Ascending aorta (tissue), 2 donors: ENCODE measurements around the gene PLCB1. TPM values are rescaled to one million over a fixed set of nuclear protein-coding genes. Genes with fewer than 3 reads are reported as not detected.
A peak's percentile ranks its signal among the peaks of the same experiment; 100 is the strongest.

Experiments used
- DNase-seq, 2 donors: peaks; one replicate each; pipeline ENCODE4 v3.0.0-alpha.2; 2019; ENCODE audit warnings: low spot score in 2 of 2
- H3K27ac ChIP-seq, 2 donors: fragments of 200-600 bp; sonication (generic); one replicate each; pipeline ENCODE4 v1.5.1; 2016 to 2017; ENCODE audit warnings: mild to moderate bottlenecking in 1 of 2
- H3K27me3 ChIP-seq: fragments of 200-600 bp; sonication (generic); one replicate; pipeline ENCODE4 v1.5.1; 2017
- H3K36me3 ChIP-seq, 2 donors: fragments of 200-600 bp; sonication (generic); one replicate each; pipeline ENCODE4 v1.5.1; 2016
- H3K4me1 ChIP-seq, 2 donors: fragments of 200-600 bp; sonication (generic); one replicate each; pipeline ENCODE4 v1.5.1; 2016 to 2017; ENCODE audit warnings: mild to moderate bottlenecking in 1 of 2
- H3K4me3 ChIP-seq, 2 donors: fragments of 200-600 bp; sonication (generic); one replicate each; pipeline ENCODE4 v1.5.1; 2016 to 2017; ENCODE audit warnings: mild to moderate bottlenecking in 1 of 2
- H3K9me3 ChIP-seq, 2 donors: fragments of 200-600 bp; sonication (generic); one replicate each; pipeline ENCODE4 v1.5.1; 2016
- intact Hi-C: fragments of 100-400 bp; cut with DNase I; formaldehyde crosslinking; loops from one replicate; pipeline ENCODE4 v1.15.1; 2023
- total RNA-seq: library from RNA; depleted of rRNA; stranded (reverse); fragments of >200 nt; gene quantifications from one replicate; pipeline ENCODE4 v1.1.0, GENCODE V29; 2016
- TF ChIP-seq, protein P1 (sequence below), 3 experiments: fragments of 200-600 bp in 2 of 3; fragments of 450-650 bp in 1 of 3; sonication (generic) in 2 of 3; IDR thresholded peaks; one replicate each; pipeline ENCODE4 v1.5.1; 2016 to 2019; ENCODE audit warnings: antibody characterized with exemption in 3 of 3, mild to moderate bottlenecking in 1 of 3, moderate library complexity in 1 of 3

PLCB1 gene
- total RNA-seq, 1 donor from 2014 or later = 22.9 TPM

GRCh38 chr20:8786383-8786782 lies 654.3 kb downstream of the PLCB1 start:
- intact Hi-C loops = loop anchor here (5.0 kb wide), 1 partner anchor 576 kb away; no protein-coding TSS in a partner anchor
- Histone ChIP-seq H3K9me3 (no peaks in the 10 kb centered on the region), H3K4me1 (peaks cover 0 to 12% of the 10 kb centered on the region in 2 donors), H3K4me3 (no peak overlapping the region), H3K36me3 (no peaks in the 10 kb centered on the region), H3K27ac (no peak overlapping the region), H3K27me3 (no peaks in the 10 kb centered on the region)
- TF ChIP-seq, protein P1, sequence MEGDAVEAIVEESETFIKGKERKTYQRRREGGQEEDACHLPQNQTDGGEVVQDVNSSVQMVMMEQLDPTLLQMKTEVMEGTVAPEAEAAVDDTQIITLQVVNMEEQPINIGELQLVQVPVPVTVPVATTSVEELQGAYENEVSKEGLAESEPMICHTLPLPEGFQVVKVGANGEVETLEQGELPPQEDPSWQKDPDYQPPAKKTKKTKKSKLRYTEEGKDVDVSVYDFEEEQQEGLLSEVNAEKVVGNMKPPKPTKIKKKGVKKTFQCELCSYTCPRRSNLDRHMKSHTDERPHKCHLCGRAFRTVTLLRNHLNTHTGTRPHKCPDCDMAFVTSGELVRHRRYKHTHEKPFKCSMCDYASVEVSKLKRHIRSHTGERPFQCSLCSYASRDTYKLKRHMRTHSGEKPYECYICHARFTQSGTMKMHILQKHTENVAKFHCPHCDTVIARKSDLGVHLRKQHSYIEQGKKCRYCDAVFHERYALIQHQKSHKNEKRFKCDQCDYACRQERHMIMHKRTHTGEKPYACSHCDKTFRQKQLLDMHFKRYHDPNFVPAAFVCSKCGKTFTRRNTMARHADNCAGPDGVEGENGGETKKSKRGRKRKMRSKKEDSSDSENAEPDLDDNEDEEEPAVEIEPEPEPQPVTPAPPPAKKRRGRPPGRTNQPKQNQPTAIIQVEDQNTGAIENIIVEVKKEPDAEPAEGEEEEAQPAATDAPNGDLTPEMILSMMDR (IDR thresholded peaks at IDR 0.05) = no peak
- no peak for DNase-seq

DNA sequence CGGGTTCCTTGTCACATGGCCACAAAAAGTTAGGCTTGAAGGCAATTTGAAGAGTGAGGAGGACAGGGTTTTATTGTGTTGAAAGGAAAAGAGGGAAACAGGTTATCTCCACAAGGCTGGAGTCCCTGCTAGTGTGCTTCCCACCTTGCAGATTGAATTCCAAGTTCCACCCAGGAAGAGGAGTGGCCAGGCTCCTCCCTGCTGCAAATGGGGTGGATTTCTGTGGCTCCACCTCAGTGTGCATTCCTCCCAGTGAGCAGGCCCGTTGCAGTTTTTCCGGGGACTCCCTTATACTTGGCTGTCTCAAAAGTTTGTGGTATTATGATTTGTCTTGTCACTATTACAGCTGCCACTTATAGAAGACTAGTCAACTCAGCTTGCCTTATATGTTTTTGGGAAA lies 655.0 kb downstream of the PLCB1 start:
- H3K27me3 ChIP-seq = no peaks in the 10 kb centered on the region
- peaks cover 0 to 12% of the 10 kb centered on the region in 2 donors for H3K4me1 ChIP-seq
- H3K27ac ChIP-seq = no peak overlapping the region
- DNase-seq = no peak
- H3K4me3 ChIP-seq = no peak overlapping the region
- no peaks in the 10 kb centered on the region for H3K36me3 ChIP-seq
- intact Hi-C loops = loop anchor here (5.0 kb wide), 1 partner anchor 575 kb away; no protein-coding TSS in a partner anchor
- TF ChIP-seq, protein P1 (IDR thresholded peaks at IDR 0.05) = no peak
- no peaks in the 10 kb centered on the region for H3K9me3 ChIP-seq

GRCh38 chr20:8788275-8788674 lies 656.2 kb downstream of the PLCB1 start:
- Histone ChIP-seq H3K9me3 (no peaks in the 10 kb centered on the region), H3K4me3 (no peak overlapping the region), H3K4me1 (peaks cover 0 to 5% of the 10 kb centered on the region in 2 donors), H3K27me3 (no peaks in the 10 kb centered on the region), H3K27ac (no peak overlapping the region), H3K36me3 (no peaks in the 10 kb centered on the region)
- DNase-seq = no peak
- intact Hi-C loops = loop anchor here (5.0 kb wide), 1 partner anchor 574 kb away; no protein-coding TSS in a partner anchor
- TF ChIP-seq, protein P1 (IDR thresholded peaks at IDR 0.05) = no peak

DNA sequence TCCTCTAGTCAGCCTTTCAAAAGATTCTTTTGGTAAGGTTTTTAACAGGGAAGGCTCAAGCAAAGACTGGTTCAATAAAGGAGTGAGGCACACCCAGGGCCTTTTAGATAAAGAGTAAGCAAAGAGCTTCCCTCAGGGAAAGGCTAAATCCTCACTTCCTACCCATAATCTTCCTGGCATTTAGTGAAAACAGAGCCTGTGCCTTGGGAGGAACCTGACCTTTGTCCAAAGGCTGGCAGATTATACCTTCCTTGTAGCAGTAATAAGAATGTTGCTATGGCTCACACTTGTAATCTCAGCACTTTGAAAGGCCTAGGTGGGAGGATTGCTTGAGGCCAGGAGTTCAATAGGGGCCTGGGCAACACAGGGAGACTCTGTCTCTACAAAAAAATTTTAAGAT lies 656.8 kb downstream of the PLCB1 start:
- TF ChIP-seq, protein P1 (IDR thresholded peaks at IDR 0.05) = no peak
- H3K27me3 ChIP-seq = no peaks in the 10 kb centered on the region
- H3K9me3 ChIP-seq = no peaks in the 10 kb centered on the region
- H3K4me1 ChIP-seq = no peaks in the 10 kb centered on the region
- H3K36me3 ChIP-seq = no peaks in the 10 kb centered on the region
- intact Hi-C loops = loop anchor here (5.0 kb wide), 1 partner anchor 573 kb away; no protein-coding TSS in a partner anchor
- no peak overlapping the region for H3K27ac ChIP-seq
- no peak overlapping the region for H3K4me3 ChIP-seq
- no peak for DNase-seq

GRCh38 chr20:8790442-8791074 lies 658.5 kb downstream of the PLCB1 start:
- H3K4me1 ChIP-seq = no peaks in the 10 kb centered on the region
- peak in 1 of 2 donors; percentile 66 for DNase-seq
- intact Hi-C loops = loop anchor here (2.0 kb wide), 1 partner anchor 602 kb away; no protein-coding TSS in a partner anchor
- no peaks in the 10 kb centered on the region for H3K36me3 ChIP-seq
- H3K9me3 ChIP-seq = no peaks in the 10 kb centered on the region
- H3K27me3 ChIP-seq = no peaks in the 10 kb centered on the region
- H3K27ac ChIP-seq = no peak overlapping the region
- H3K4me3 ChIP-seq = no peak overlapping the region
- TF ChIP-seq, protein P1 (IDR thresholded peaks at IDR 0.05) = peak; percentile 79 to 91 (median 88)
